Adipose tissue (tissue), 3 donors: ENCODE measurements around the gene CTCFL. TPM values are rescaled to one million over a fixed set of nuclear protein-coding genes. Genes with fewer than 3 reads are reported as not detected.

ENCODE experiments used
- H3K27ac ChIP-seq: one replicate; pipeline ENCODE4 v1.5.1; 2013; ENCODE audit warnings: low read depth, low read length
- WGBS, 3 donors: extraction: QIAGEN DNeasy Blood & Tissue Kit; methylation state at CpG; one replicate each; pipeline ENCODE4 v1.1.7; 2013; 5-methylcytosine and 5-hydroxymethylcytosine counted together
- polyA plus RNA-seq, 3 donors: library from polyadenylated mRNA; stranded (reverse); fragments of 200-250 nt; gene quantifications; one replicate each; pipeline ENCODE4 v1.2.3, GENCODE V29; 2013
- donor health status: healthy with polysubstance abuse.
- donor health status: Bipolar disorder and iron deficiency.
- donor health status: healthy.

CTCFL gene, protein sequence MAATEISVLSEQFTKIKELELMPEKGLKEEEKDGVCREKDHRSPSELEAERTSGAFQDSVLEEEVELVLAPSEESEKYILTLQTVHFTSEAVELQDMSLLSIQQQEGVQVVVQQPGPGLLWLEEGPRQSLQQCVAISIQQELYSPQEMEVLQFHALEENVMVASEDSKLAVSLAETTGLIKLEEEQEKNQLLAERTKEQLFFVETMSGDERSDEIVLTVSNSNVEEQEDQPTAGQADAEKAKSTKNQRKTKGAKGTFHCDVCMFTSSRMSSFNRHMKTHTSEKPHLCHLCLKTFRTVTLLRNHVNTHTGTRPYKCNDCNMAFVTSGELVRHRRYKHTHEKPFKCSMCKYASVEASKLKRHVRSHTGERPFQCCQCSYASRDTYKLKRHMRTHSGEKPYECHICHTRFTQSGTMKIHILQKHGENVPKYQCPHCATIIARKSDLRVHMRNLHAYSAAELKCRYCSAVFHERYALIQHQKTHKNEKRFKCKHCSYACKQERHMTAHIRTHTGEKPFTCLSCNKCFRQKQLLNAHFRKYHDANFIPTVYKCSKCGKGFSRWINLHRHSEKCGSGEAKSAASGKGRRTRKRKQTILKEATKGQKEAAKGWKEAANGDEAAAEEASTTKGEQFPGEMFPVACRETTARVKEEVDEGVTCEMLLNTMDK
- under 1 TPM in 2 of 3 donors, not detected in 1; 0.04 to 0.11 TPM for polyA plus RNA-seq

DNA sequence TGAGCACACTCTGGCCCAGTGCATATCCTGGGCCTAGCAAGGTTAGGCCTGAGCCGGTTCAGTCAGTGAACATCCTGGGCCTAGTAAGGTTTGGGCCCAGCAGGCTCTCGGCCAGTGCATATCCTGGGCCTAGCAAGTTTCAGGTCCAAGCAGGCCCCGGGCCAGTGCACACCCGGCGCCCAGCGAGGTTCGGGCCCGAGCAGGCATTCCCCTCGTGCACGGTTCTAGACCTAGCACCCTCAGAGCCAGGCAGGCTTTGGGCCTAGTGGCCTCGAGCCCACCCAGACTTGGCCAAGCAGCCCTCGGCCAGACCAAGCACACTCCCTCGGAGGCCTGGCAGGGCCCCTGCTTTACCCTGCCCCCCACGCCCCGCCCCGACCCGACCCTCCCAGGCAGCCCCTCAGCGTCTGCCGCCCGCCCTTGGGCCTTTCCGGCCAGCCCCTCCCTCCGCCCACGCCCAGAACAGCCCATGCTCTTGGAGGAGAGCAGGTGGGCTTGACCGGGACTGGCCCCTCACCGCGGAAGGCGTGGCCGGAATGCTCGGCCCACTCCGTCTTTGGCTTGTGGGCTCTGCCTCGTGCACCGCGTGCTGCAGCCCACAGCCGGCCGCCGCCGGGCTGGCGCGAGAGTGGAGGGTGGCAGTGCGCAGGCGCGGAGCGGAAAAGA is at the start of gene CTCFL:
Gene CTCFL (minus strand): TSS at position 630 of the 666 bp plus-strand sequence. CDS start 935 bp downstream, outside the sequence.
- H3K27ac ChIP-seq: no peak within 1 kb of the TSS
- 90 to 94% (median 90%) methylated on average over 37 to 43 of the region's 43 CpGs for WGBS, 3 donors

DNA sequence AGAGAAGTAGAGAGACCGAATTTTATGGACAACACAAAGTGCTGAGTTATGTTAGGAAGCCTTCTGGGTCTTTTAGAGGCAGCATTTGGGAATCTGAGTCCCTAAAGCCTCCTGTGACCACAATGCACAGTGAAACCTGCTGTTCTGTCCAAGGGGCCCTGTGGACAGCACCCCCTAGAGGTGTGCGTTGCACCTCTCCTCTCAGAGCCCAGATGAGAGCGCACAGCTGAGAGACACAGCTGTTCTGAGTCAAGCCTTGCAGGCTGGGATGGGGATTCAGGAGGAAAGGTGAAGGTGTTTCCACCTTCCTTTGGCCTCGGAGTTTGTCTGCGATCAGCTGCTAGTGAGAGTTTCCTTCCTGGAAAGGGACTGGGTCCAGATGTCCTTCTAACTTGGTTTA is 49.0 kb upstream of the CTCFL start:
- WGBS, 3 donors: 50 to 57% (median 52%) methylated on average over 5 of the region's 5 CpGs
- H3K27ac ChIP-seq: no peak overlapping the region

DNA sequence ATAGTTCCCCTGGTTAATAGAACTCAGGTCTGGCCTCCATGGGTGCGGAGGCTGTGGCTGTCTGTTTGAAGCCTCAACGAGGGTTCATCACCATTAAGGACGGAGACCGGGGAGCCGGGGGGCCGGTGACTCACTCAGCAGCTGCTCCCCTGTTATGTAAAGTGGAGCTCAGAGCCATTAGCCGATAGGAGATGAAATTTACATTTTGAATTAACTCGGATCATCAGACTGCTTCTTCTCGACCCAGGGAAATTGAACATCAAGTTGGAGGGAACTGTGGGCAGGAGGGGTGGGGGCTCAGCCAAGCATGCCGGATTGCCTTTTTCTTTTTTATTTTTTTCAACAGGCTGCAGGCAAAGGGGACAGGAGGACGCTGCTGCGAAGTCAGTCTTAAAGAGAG is 48.3 kb upstream of the CTCFL start:
- no peak overlapping the region for H3K27ac ChIP-seq
- 51 to 71% (median 68%) methylated on average over 12 of the region's 12 CpGs for WGBS, 3 donors

DNA sequence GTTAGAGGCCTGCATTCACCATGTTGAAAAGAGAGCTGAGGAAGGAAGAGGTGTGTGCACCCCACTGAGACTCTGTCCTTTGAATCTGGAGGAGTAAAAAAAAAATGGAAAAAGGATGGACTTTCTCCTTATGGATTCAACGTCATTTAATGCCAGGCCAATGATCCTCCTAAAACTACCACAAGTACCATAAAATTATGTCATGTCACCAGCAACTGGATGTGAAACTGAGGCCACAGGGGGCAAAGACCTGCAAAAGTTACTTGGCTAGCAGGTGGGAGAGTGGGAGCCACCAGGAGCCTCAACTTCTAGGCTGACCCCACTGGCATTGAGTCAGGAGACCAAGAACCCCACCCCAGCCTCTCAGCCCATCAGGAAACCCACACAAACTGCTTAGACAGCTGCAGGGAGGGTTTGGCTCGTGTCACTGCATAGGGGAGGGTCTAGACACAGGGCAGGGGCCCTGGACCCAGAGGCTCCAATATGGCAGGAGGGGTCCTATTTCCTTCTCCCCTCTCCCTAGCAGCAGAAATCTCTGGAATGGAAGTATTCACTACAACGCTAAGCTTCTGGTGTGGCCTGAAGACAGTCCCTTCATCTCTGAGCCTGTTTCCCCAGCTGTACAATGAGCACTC is 47.0 kb upstream of the CTCFL start:
- WGBS, 3 donors: 84 to 91% (median 86%) methylated on average over 3 of the region's 3 CpGs
- no peak overlapping the region for H3K27ac ChIP-seq

DNA sequence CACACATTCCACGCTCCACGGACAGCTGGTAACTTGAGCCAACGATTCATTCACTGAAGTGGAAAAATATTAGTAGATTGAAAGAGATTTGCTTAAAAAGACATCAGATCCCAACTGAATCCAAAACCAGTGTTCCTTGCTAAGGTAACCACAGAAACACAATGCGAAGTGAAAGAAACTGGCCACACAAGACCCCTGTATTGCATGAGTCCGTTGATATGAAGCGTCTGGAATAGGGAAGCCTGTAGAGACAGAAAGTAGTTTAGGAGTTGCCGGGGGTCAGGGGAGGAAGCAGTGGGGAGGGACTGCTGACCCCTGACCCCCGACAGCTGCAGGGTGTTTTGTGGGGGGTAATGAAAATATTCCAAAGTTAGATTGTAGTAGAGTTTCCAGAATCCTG is 46.0 kb upstream of the CTCFL start:
- 62 to 70% (median 64%) methylated on average over 8 of the region's 8 CpGs for WGBS, 3 donors
- no peak overlapping the region for H3K27ac ChIP-seq

DNA sequence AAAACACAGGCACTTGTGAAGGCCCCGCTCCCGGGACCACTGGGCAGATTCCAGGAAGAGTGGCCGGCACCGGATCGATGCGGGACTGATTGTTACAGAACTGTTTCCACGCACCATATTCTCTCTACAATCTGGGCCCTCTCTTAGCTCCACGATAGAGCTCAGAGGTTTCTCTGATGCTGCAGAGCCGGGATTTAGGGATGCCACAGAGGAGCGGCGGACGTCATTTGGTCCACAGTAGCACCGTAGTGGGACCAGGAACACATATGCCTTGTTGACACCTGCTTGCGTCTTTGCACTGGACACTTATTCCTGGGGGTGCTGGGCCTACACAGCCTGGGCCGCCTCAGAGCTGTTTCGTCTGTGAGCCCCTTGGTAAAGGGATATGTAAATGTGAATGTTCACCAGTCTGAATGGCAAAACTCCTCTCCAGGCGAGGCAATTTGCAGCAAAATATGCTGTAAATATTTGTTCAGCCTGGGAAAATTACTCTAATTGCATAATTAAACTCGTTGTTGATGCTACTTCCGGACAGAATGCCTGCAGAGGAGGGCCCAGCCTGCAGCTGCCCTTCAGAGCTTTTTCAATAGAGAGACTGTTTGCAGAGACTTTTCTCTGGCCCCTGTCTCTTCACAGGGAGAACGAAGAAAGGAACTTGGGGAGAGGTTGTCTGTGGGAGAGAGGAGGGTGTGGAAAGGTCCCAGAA is 45.4 kb upstream of the CTCFL start:
- 59 to 80% (median 75%) methylated on average over 20 of the region's 20 CpGs for WGBS, 3 donors
- H3K27ac ChIP-seq: no peak overlapping the region

DNA sequence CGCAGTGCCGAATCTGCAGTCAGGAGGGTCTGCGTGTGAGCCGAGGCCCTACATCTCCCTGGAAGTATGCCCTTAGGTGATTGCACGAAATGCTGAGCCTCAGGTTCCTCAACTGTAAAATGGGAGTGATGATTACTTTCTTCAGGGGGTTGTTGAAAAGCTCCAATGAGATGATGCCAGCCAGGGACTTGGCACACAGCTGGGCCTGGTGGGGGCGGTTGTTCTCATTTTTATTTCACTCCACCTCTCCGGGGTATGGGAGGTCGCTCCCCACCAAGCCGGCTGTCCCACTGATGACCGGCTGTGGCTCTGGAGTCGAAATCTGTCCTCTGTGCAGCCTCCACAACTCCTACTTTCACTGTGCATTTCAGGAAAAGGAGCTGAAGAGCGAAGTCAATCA is 44.0 kb upstream of the CTCFL start:
- H3K27ac ChIP-seq: no peak overlapping the region
- WGBS, 3 donors: 79 to 87% (median 87%) methylated on average over 12 of the region's 12 CpGs

DNA sequence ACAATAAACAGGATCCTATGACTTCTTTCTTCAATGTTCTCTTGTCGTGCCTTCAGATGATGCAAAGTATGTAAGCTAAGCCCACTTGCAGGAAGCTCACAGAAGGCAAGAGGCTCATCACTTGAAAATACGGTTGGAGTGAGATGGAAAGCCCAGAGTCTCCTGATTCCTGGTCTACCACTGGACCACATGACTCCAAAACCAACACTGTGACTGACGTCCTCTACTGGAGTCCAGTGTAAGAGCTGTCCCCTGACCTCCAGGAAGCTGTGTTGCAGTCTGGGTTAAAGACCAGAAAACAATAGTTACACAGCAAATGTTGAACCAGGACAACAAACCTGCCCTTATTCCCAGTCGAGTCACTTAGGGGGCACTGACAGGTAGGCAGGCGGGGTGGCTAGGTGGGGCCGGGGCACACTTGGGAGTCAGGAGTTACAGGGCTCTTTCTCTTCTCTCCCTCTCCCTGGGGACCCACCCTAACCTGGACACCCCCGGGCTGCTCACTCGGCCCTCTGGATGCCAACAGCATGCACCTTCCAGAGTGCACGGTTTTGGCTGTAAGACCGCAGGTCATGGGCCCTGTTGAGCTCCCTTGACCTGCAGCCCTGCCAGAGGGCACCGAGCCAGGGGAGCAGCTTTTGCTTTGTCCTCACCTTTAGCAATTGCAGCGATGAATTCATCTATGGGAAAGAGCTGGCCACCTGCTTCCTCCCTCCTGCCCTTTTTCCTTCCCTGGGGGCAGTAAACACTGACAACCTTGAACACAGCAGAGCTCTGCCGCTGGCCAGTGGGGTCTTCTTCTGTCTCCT is 43.4 kb upstream of the CTCFL start:
- 54 to 69% (median 67%) methylated on average over 13 of the region's 13 CpGs for WGBS, 3 donors
- no peak overlapping the region for H3K27ac ChIP-seq

DNA sequence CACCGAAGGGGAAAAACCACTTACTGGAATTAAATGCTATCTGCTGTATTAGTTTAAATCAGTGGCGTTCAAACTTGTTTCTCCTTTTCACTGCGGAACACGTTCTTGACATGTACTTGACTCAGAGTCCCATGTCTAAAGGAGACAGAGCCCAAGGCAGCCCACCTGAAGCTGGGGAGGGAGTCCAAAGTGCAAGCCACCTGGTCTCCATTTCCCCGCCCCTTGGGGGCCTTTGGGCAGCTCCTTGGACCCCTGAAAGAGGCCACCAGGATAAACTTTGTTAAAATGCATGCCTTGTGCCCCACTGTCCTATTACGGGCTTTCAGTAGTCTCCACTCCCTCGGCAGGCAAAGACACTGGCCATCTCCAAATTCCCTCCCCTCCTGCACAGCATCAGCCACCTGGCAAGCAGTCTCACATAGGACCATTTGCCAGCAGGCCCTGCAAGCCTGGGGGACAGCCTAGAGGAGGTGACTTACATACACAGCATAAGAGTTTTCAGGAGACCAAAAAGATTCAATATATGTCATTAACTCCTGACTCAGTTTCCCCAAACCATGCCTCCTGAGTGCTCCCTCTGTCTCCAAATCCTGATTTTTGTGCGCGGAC is 42.6 kb upstream of the CTCFL start:
- WGBS, 3 donors: 70 to 80% (median 77%) methylated on average over 9 of the region's 9 CpGs
- H3K27ac ChIP-seq: no peak overlapping the region

DNA sequence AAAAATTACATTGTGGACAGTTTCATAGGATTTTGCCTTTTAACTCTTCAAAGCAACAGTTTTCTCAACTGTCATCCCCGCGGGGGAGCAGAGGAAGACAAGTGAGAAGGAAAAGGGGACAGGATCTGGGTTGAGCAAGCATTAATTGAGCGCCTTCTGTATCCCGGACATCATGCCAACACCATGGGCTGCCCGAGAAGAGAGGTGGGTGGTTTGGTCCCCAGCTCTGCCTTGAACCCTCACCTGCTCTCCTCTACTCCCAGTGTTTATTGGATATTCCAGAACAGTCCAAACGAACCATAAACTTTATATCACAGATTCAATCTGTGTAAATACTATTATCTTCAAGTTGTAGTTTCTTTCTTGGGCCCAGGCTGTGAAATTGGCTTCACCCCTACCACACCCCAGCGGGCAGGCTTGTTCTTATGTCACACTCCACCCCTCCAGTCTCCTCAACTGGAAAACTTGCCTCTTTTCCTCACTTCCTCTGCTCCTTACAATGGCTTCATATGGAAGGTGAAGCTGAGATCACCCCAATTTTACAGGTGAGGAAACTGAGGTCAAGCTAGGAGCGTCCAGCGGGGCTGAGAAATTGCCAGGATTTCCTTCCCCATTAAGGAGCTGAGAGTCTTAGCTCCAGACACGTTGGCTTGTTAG is 42.0 kb upstream of the CTCFL start:
- H3K27ac ChIP-seq: no peak overlapping the region
- WGBS, 3 donors: 69 to 73% (median 70%) methylated on average over 10 of the region's 10 CpGs

DNA sequence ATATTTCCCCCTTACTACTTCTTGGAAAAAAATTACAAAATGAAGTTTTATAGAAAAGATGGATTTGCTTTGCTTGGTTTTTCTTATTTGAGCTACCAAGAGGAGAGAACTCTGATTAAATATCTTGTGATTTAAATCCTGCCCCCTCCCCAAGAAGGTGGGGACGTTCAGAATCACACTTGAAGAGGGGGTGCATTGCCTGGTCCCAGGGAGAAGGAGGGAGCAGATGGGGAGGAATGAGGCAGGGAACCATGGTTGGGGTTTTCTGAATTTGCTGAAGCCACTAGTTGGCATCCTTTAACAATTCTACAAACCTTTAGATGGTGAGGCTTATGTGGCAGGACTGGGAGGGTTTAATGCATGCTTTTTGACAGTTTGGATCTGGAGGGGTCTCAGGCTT is 41.5 kb upstream of the CTCFL start:
- H3K27ac ChIP-seq: no peak overlapping the region
- 20 to 43% (median 24%) methylated on average over 1 of the region's 1 CpG for WGBS, 3 donors

DNA sequence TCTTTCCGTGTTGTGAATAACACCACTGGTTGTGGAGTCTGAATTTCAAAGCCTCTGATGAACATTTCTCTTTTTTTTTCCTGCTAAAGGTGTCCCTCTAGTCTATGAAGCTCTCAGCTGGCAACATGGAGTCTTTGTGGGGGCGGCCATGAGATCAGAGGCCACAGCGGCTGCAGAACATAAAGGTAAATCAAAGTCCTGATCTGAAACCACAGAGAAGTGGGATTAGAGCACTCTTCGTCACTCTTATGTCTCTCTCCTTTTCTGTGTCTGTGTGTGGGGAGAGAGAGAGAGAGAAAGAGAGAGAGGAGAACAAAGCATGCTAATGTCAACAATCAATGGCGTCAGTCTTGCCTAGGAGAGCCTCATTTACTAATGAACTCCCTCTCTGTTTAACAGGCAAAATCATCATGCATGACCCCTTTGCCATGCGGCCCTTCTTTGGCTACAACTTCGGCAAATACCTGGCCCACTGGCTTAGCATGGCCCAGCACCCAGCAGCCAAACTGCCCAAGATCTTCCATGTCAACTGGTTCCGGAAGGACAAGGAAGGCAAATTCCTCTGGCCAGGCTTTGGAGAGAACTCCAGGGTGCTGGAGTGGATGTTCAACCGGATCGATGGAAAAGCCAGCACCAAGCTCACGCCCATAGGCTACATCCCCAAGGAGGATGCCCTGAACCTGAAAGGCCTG is 40.2 kb upstream of the CTCFL start:
- no peak overlapping the region for H3K27ac ChIP-seq
- 78 to 93% (median 90%) methylated on average over 11 of the region's 11 CpGs for WGBS, 3 donors

DNA sequence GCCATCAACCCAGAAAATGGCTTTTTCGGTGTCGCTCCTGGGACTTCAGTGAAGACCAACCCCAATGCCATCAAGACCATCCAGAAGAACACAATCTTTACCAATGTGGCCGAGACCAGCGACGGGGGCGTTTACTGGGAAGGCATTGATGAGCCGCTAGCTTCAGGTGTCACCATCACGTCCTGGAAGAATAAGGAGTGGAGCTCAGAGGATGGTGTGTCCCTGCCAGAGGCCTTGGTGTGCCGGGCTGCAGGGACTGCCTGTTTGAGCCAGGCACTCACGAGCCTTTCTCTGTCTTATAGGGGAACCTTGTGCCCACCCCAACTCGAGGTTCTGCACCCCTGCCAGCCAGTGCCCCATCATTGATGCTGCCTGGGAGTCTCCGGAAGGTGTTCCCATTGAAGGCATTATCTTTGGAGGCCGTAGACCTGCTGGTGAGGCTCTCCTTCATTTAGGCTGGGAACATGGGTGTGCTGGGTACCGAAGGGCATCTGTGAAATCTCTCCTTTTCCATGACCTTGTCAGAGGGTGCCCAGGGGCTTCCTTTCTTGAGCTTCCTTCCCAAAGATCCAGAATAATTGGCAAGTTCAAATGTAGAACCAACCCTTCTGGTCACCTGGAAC is 39.4 kb upstream of the CTCFL start:
- WGBS, 3 donors: 82 to 88% (median 88%) methylated on average over 14 of the region's 14 CpGs
- no peak overlapping the region for H3K27ac ChIP-seq

DNA sequence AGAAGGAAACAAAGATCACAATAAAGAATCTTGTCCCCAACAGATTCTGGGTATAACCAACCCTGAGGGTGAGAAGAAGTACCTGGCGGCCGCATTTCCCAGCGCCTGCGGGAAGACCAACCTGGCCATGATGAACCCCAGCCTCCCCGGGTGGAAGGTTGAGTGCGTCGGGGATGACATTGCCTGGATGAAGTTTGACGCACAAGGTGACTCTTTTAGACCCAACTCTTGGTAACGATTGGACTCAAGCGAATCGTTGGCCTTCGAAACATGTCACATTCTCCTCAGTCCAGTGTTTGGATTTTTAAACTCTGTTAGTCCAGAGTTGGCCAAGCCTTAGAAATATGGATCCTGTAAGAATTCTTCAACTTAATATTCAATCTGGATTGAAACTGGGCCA is 38.6 kb upstream of the CTCFL start:
- no peak overlapping the region for H3K27ac ChIP-seq
- WGBS, 3 donors: 93 to 97% (median 96%) methylated on average over 12 of the region's 12 CpGs

DNA sequence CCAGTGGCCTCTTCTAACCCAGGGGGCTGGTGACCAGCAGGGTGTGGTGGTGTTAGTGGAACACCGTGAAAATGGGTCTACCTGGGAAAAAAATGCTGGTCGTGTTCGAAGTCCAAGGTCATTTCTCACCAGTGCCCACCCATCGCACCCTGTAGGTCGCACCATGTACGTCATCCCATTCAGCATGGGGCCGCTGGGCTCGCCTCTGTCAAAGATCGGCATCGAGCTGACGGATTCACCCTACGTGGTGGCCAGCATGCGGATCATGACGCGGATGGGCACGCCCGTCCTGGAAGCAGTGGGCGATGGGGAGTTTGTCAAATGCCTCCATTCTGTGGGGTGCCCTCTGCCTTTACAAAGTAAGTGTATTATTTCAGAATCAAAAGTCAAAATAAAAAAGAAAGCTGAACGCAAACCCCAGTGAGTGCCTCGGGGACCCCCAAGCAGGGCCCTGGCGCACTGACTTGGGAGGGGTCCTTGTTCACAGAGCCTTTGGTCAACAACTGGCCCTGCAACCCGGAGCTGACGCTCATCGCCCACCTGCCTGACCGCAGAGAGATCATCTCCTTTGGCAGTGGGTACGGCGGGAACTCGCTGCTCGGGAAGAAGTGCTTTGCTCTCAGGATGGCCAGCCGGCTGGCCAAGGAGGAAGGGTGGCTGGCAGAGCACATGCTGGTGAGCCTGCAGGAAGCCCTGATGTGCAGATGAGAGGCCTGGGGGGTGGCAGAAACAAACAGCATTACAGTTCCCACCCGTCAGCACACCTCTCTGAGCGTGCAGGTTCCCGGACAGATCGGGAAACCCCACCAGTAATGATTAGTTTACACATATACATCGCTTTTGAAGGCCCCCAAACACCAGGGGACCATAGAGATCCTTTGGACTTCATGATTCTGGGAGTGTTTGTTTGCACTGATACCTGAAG is 37.9 kb upstream of the CTCFL start:
- WGBS, 3 donors: 90 to 92% (median 90%) methylated on average over 35 of the region's 35 CpGs

More for the DNA sequence above, 37.9 kb upstream of the CTCFL start:
- H3K27ac ChIP-seq: no peak overlapping the region
